Right atrium auricular region (tissue), 2 donors: ENCODE results near the gene MAPKAPK3. TPM values are rescaled to one million over a fixed set of nuclear protein-coding genes. Genes with fewer than 3 reads are reported as not detected.
"Not testable (repeated sequence)": the region's sequence is repeated elsewhere in the genome, so short reads cannot be mapped to it uniquely, and the experiment has no call there.

Source experiments
- DNase-seq: peaks from one replicate; pipeline ENCODE4 v3.0.0-alpha.2; 2019; ENCODE audit warnings: low spot score
- H3K27ac ChIP-seq, 2 donors: fragments of 200-600 bp; sonication (generic); 1 replicate in 1 of 2; 2 replicates in 1 of 2; pipeline ENCODE4 v1.5.1; 2016 to 2019
- H3K27me3 ChIP-seq, 2 donors: fragments of 200-600 bp; sonication (generic); one replicate each; pipeline versions ENCODE4 v1.5.1 to v1.6.0; 2017 to 2019
- H3K36me3 ChIP-seq: fragments of 200-600 bp; sonication (generic); one replicate; pipeline ENCODE4 v1.5.1; 2016
- H3K4me1 ChIP-seq, 2 donors: fragments of 200-600 bp; sonication (generic); one replicate each; pipeline versions ENCODE4 v1.5.1 to v1.6.0; 2017 to 2019
- H3K4me3 ChIP-seq, 2 donors: fragments of 200-600 bp; sonication (generic); 1 replicate in 1 of 2; 2 replicates in 1 of 2; pipeline ENCODE4 v1.5.1; 2017 to 2019; ENCODE audit warnings: mild to moderate bottlenecking in 1 of 2, moderate library complexity in 1 of 2
- H3K9me3 ChIP-seq, 2 donors: fragments of 200-600 bp; sonication (generic); one replicate each; pipeline ENCODE4 v1.5.1; 2019
- CTCF ChIP-seq, 2 donors: fragments of 200-600 bp; sonication (generic); IDR thresholded peaks; one replicate each; pipeline ENCODE4 v1.5.1; 2019; ENCODE audit warnings: antibody characterized with exemption in 2 of 2
- total RNA-seq, 2 donors: library from RNA; depleted of rRNA; stranded (reverse); fragments of >200 nt; gene quantifications; one replicate each; pipeline ENCODE4 v1.1.0, GENCODE V29; 2016

The MAPKAPK3 gene
- total RNA-seq, 2 donors from 2014 or later = 148 to 187 TPM

DNA sequence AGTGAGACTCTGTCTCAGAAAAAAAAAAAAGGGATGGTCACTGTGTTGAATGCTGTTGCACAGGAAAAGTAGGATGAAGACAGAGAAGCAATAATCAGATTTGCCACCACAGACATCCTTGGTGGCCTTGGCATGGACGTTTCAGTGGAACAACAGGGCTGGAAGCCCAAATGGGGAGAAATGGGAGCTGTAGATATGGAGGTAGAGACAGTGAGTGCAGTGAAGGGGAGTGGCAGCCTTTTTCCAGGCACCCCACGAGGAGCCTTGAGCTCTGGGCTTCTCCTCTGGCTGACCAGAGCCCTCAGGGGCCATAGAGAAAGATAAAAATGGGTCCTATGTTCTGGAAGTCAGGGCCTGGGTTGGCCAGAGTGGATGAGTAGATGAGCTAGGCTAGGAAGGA lies 45.5 kb downstream of the MAPKAPK3 start:
- H3K27me3 ChIP-seq = no peaks in the 10 kb centered on the region
- no peak for DNase-seq
- TF ChIP-seq CTCF (IDR thresholded peaks at IDR 0.05) = no peak
- no peak overlapping the region for H3K27ac ChIP-seq
- H3K36me3 ChIP-seq = no peaks in the 10 kb centered on the region
- H3K4me3 ChIP-seq = no peak overlapping the region
- no peaks in the 10 kb centered on the region for H3K9me3 ChIP-seq
- H3K4me1 ChIP-seq = peaks cover 0 to 7% of the 10 kb centered on the region in 2 donors

DNA sequence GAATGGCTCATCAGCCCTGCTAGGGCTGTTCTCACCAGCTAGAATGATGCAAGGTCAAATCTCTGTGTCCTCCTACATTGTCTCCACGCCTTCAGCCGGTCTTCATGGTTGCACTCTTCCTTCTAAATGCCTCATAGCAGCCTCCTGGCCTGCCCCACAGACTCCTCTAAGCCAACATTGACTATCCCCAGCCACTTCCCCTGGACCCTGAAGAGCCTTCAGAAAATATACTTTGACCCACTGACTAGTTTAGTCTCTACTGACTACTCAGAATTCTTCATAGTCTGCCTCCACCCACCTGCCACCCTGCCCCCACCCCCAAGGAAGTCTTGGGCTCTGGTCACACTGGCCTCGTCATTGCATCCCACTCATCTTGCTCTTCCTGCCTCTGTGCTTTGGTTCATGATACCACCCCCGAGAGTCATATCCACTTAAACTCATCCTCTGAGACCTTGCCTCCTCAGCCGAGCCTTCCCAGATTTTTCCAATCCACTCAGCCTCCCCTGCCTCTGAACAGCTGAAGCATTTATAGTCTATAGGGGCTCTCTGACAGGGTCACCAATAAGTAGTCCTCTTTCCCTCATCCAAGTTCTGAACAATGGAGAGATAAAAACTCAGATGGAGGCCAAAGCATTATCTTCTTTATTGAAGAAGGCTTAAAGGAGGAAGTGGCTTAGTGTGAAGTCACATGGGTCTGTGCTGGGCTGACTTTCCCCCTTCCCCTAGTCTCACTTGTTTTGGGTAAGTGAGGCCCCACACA lies 48.3 kb downstream of the MAPKAPK3 start:
- no peak for DNase-seq
- no peak for TF ChIP-seq CTCF (IDR thresholded peaks at IDR 0.05)
- H3K9me3 ChIP-seq = no peaks in the 10 kb centered on the region
- no peak overlapping the region for H3K4me3 ChIP-seq
- H3K27ac ChIP-seq = no peak overlapping the region
- H3K27me3 ChIP-seq = no peaks in the 10 kb centered on the region
- H3K4me1 ChIP-seq = peaks cover 0 to 7% of the 10 kb centered on the region in 2 donors
- H3K36me3 ChIP-seq = no peaks in the 10 kb centered on the region

- H3K4me3 ChIP-seq, H3K27me3 ChIP-seq, DNase-seq, H3K27ac ChIP-seq, H3K4me1 ChIP-seq, H3K9me3 ChIP-seq, H3K36me3 ChIP-seq: not testable (repeated sequence)
These were observed 48.8 kb downstream of the MAPKAPK3 start for GRCh38 chr3:50665841-50666115.

- no peak overlapping the region for H3K4me3 ChIP-seq
- H3K27ac ChIP-seq = no peak overlapping the region
- no peak for TF ChIP-seq CTCF (IDR thresholded peaks at IDR 0.05)
These were observed 49.9 kb downstream of the MAPKAPK3 start for GRCh38 chr3:50666837-50667236.

DNA sequence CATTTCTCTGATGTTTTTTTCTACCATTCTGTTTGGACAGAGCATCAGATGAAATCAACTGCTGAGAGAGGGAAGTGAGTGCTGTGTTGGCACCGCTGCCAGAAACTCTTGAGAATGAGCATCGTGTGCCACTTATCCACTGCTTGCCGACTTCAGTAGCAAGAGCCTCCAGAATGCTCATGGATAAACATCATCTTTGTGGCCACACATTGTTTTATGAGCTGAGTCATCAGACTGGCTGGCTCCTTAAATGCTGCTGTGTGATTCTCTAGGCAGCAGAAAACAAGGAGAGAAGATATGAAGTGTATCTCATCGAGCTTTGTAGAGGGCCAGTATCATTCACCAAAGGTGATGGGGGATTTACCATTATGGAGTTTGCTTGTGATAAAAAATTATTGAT lies 54.4 kb downstream of the MAPKAPK3 start:
- H3K27me3 ChIP-seq = peaks cover 0 to 3% of the 10 kb centered on the region in 2 donors
- H3K4me1 ChIP-seq = peaks cover 0 to 10% of the 10 kb centered on the region in 2 donors
- no peak for TF ChIP-seq CTCF (IDR thresholded peaks at IDR 0.05)
- no peak overlapping the region for H3K4me3 ChIP-seq
- DNase-seq = peak; percentile 52
- no peaks in the 10 kb centered on the region for H3K9me3 ChIP-seq
- no peaks in the 10 kb centered on the region for H3K36me3 ChIP-seq
- H3K27ac ChIP-seq = no peak overlapping the region

More at GRCh38 chr3:50666837-50667236, 49.9 kb downstream of the MAPKAPK3 start:
- H3K9me3 ChIP-seq = no peaks in the 10 kb centered on the region
- peaks cover 0 to 7% of the 10 kb centered on the region in 2 donors for H3K4me1 ChIP-seq
- H3K36me3 ChIP-seq = no peaks in the 10 kb centered on the region
- no peak for DNase-seq
- H3K27me3 ChIP-seq = no peaks in the 10 kb centered on the region

GRCh38 chr3:50672656-50673055 lies 55.7 kb downstream of the MAPKAPK3 start:
- H3K9me3 ChIP-seq = no peaks in the 10 kb centered on the region
- TF ChIP-seq CTCF (IDR thresholded peaks at IDR 0.05) = no peak

More at GRCh38 chr3:50672656-50673055, 55.7 kb downstream of the MAPKAPK3 start:
- Histone ChIP-seq H3K36me3 (no peaks in the 10 kb centered on the region), H3K27me3 (peaks cover 0 to 7% of the 10 kb centered on the region in 2 donors), H3K27ac (no peak overlapping the region), H3K4me1 (peaks cover 0 to 10% of the 10 kb centered on the region in 2 donors), H3K4me3 (no peak overlapping the region)
- peak; percentile 21 for DNase-seq
